ENCODE measurements around the gene NLK.

NLK gene

DNA sequence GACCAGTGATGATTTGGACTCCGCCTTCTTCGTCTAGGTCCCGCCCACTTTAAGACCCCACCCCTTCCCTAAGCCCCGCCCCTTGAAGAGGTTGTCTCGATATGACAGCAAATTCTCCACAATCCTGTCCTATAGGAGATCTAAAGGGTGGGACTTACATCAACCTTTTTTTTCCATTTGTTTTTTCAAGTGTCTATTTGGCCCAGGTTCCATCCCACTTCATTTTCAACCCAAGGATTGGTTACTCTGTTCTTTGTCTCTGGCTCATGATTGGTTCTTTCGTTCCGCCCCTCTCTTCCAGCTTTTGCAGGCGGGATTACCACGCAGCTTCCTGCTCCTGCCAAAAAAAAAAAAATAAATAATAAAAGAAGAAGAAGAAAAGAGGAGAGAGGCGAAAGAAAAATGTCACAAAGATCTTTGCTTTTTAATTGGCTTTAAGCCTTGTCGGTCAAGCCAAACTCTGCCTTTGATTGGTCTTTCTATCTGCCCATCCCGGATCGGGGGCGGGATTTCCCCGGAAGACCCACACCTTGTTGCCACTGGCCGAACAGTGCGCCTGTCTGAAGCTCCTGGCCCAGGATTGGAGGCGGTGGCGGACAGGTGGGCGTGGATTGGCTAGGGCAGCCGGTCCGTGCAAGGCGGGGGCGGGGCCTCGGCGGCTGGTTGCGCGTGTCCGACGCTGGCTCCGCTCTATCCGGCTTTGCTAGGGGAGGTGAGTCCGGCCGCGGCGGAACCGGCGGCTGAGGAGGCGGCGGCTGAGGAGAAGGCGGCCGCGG lies 1.2 kb upstream of the NLK start:
- DNase-seq = peak; percentile 100

- DNase-seq = peak; percentile 39
Measured at GRCh38 chr17:28041844-28042656, 427 bp upstream of the NLK start.

GRCh38 chr17:28042721-28043291 lies 329 bp downstream of the NLK start:
- DNase-seq = no peak

DNA sequence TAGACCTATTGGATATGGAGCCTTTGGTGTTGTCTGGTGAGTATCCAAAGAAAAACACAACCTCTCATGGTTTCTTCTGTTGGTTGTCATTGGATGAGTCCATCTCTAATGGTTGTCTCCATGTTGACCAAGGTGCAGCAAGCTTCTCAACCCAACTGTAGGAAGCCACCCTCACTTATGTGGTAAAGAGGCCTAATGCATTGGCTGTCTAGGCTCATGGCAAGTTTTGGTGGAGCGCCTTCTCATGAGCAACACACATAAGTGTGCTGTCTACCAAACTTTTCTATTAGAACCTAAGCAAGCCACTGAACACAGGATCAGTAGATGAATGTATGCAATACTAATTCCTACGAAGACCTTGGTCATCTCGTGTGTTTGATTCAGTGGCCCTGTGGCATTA lies 819 bp downstream of the NLK start:
- no peak for DNase-seq

- no peak for DNase-seq
Measured at GRCh38 chr17:28043741-28044140, 1.3 kb downstream of the NLK start.

- no peak for DNase-seq
Measured at GRCh38 chr17:28045304-28045703, 2.8 kb downstream of the NLK start.

DNA sequence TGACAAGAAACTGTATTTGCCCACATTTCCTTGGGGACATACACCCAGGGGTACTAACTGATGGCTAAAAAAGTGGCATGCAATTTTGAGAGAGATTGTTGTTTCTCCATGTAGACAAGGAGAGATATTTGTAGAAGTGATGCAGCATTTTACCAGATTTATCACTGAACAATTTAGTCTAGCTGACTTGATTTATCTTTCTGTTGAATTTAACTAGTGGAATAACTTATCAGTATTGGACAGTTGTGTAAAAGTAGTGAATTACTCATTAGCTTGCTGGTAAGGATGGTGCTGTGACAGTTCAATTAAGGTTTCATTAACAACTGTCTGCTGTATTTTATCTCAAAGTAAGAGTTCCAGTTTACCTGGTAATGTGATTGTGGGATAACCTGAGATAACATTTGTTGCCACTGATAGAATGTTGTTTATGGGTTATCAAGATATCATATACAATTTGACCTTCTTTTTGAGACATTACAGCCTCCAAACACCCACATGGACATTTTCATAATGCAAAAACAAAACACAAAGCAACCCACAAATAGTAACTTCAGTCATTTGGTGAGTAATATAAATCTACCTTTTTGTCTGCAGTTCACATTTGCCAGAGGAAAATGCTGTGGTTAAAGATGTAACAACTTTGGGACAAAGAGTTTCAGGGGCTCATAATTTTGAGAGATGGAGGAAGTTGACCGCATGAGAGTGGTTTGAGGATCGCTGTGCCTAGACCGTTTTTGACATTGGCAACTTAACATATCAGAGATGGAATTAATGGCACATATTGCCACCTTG lies 3.8 kb downstream of the NLK start:
- DNase-seq = no peak

GRCh38 chr17:28047806-28048205 lies 5.3 kb downstream of the NLK start:
- DNase-seq = no peak

DNA sequence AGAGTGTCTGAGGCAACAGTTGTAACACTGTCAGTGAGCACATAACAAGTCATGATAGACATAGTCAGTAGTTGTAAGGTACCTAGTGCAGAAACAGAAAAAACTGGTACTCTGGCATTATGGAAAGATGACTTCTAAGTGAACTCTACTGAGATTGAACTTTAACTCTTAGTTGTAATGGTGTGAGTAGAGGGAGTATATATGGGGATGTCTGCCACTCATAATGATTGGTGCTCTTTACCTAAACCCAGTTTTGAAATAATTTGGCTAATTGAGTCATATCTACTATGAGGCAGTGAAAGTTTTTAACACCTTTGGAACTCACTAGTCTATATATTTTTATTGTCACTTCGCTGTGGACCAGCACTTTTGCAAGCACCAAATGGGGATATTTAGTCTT lies 6.6 kb downstream of the NLK start:
- DNase-seq = no peak

- no peak for DNase-seq
Measured at GRCh38 chr17:28053044-28053670, 10.7 kb downstream of the NLK start.

- DNase-seq = no peak
Measured at GRCh38 chr17:28053725-28054124, 11.2 kb downstream of the NLK start.

- DNase-seq = no peak
Measured at GRCh38 chr17:28055546-28056275, 13.2 kb downstream of the NLK start.

- DNase-seq = no peak
Measured at GRCh38 chr17:28056276-28056620, 13.8 kb downstream of the NLK start.

DNA sequence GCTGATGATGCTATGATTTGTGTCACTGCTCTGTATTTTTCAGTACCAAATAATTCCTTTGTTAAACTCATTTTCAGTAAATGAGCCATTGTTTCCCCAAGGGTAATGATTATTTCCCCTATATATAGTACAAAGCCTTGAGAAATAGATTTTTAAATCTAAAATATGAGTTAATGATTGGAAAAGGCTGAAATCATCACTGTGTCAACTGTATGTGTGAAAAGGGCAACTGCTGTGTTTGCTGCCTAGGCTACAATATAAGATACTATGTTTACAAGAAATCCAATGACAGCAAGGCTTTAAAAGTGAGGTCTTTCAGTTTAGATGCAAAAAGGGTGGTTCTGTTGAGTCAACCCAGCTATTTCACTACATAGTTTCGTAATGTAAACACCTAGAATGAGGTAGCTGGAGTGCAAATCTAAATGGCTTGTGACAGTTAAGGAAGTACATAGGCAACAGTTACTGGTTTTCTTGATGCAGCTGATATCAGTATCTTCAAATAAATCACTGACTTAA lies 15.3 kb downstream of the NLK start:
- DNase-seq = no peak

DNA sequence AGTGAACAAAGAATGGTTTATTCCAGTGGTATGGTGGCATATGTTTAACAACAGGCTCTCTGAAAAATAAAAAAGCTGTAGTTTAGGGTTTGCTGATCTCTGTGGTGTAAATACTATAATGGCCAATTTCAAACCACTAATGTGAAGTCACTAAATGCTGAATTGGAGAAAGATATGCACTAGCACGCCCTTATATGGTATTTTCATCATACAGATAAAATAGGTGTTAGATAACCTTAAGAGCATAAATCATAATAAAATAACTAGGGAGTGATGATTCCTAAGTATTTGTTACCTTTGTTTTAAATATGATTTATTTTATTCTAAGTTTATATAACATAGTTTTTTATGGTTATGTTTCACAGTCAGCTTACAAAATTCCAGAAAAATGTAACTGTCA lies 17.2 kb downstream of the NLK start:
- no peak for DNase-seq

DNA sequence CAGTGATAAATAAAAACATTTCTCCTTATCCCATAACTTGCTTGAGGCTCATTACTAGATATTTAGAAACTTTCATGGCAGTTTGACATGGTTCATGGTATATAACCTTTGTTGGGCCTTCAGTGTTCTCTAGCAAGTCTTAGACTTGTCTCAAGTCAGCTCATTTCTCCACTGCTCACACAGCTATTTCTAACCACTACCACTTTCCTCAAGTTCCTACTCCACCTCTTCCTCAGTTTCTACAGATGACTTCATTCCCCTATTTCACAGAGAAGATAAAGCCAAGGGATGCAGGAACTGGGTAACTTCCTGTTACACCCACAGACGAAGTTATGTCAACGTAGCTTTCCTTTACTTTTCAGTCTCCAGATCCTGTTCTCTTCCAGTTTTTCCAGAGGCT lies 23.2 kb downstream of the NLK start:
- DNase-seq = no peak

DNA sequence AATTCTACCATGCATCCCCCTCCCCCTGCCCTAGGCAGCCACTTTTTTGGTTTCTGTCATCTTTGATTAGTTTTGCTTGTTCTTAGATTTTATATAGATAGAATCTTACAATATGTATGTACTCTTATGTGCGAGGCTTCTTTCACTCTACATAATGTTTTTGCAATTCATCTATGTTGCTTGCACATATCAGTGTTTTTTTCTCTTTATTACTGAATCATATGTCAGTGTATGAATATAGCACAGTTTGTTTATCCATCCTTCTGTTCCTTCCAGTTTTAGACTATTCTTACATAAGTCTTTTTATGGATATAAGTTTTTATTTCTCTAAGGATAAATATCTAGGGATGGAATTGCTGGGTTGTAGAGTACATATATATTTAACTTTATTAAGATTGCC lies 26.6 kb downstream of the NLK start:
- DNase-seq = no peak

GRCh38 chr17:28071179-28071578 lies 28.7 kb downstream of the NLK start:
- no peak for DNase-seq

DNA sequence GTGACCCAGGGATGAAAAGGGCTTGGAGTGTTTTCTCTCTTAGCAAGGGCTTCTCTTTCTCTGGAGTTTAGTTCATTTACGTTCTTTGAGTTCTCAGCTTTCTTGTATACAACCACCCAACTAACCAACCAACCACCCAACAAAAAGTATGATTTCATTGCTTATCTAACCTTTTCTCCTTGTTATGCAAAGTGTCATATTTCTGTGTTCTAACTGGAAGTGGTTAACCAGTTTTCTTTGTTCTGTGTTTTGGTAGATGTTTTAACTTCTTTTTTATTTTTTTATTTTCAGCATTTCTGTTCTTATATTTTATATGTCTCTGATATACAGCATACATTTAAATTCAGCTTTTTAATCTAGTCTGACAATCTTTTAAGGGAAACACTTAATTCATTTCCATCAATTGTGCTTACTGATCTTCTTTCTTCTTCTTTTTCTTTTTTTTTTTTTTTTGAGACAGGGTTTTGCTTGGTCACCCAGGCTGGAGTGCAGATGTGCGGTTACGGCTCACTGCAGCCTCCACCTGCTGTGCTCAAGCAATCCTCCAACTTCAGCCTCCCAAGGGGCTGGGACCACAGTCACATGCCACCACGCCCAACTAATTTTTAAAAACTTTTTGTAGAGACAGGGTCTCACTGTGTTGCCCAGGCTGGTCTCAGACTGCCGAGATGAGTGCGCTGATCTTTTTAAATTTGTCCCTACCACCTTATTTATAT lies 29.6 kb downstream of the NLK start:
- DNase-seq = no peak

GRCh38 chr17:28072936-28073533 lies 30.6 kb downstream of the NLK start:
- DNase-seq = no peak

GRCh38 chr17:28074010-28074409 lies 31.5 kb downstream of the NLK start:
- DNase-seq = no peak

Data from left hindlimb (tissue), 1 donor.